CD14-positive monocyte (primary cell): ENCODE data around the gene CHRNA4. TPM values are rescaled to one million over a fixed set of nuclear protein-coding genes. Genes with fewer than 3 reads are reported as not detected.

Experiments used
- DNase-seq, 3 donors: peaks; one replicate each; pipeline ENCODE4 v3.0.0-alpha.2; 2011 to 2022
- H2AFZ ChIP-seq: 2 replicates; pipeline ENCODE4 v1.6.0; 2012; ENCODE audit warnings: mild to moderate bottlenecking, low read depth, low read length, inconsistent platforms; ENCODE audit not compliant: insufficient read depth, poor library complexity, severe bottlenecking
- H3K27ac ChIP-seq, 2 donors: 1 replicate in 1 of 2; 2 replicates in 1 of 2; pipeline ENCODE4 v1.5.1; 2012 to 2013; ENCODE audit warnings: low read length in 2 of 2, control low read depth in 1 of 2, inconsistent platforms in 1 of 2, low read depth in 1 of 2, mild to moderate bottlenecking in 1 of 2
- H3K27me3 ChIP-seq, 2 donors: one replicate each; pipeline versions ENCODE4 v1.6.0 to v1.6.1; 2011 to 2013; ENCODE audit warnings: low read length in 2 of 2; ENCODE audit not compliant: control insufficient read depth in 2 of 2, insufficient read depth in 2 of 2
- H3K36me3 ChIP-seq, 2 donors: replicated peaks in 1 of 2; 1 replicate in 1 of 2; 2 replicates in 1 of 2; pipeline versions ENCODE4 v1.5.1 to v1.6.1; 2012 to 2013; ENCODE audit warnings: low read length in 2 of 2, control low read depth in 1 of 2, inconsistent platforms in 1 of 2, mild to moderate bottlenecking in 1 of 2; ENCODE audit not compliant: insufficient read depth in 2 of 2, control insufficient read depth in 1 of 2
- H3K4me1 ChIP-seq, 2 donors: 1 replicate in 1 of 2; 2 replicates in 1 of 2; pipeline versions ENCODE4 v1.5.1 to v1.6.1; 2012 to 2013; ENCODE audit warnings: low read length in 2 of 2, control low read depth in 1 of 2, inconsistent platforms in 1 of 2, mild to moderate bottlenecking in 1 of 2, moderate library complexity in 1 of 2; ENCODE audit not compliant: insufficient read depth in 2 of 2, control insufficient read depth in 1 of 2
- H3K4me2 ChIP-seq: replicated peaks from 2 replicates; pipeline ENCODE3; 2012; ENCODE audit warnings: low read length, moderate library complexity, mild to moderate bottlenecking; ENCODE audit not compliant: poor library complexity, severe bottlenecking; ENCODE audit errors: extremely low read depth
- H3K4me3 ChIP-seq, 3 experiments: fragments of 200-600 bp in 1 of 3; sonication (generic) in 1 of 3; replicated peaks in 1 of 3; 1 replicate in 2 of 3; 2 replicates in 1 of 3; pipeline ENCODE4 v1.5.1; 2011 to 2013; ENCODE audit warnings: low read length in 3 of 3, mild to moderate bottlenecking in 3 of 3, control low read depth in 2 of 3, low read depth in 2 of 3, inconsistent platforms in 1 of 3, moderate library complexity in 1 of 3
- H3K79me2 ChIP-seq: 2 replicates; pipeline ENCODE4 v1.6.0; 2012; ENCODE audit warnings: mild to moderate bottlenecking, control low read depth, inconsistent platforms, low read length, moderate library complexity; ENCODE audit not compliant: insufficient read depth
- H3K9ac ChIP-seq: 2 replicates; pipeline ENCODE4 v1.6.0; 2017; ENCODE audit warnings: low read length, mild to moderate bottlenecking; ENCODE audit not compliant: insufficient read depth, poor library complexity, severe bottlenecking
- H3K9me3 ChIP-seq, 2 donors: replicated peaks in 1 of 2; 1 replicate in 1 of 2; 2 replicates in 1 of 2; pipeline versions ENCODE4 v1.5.1 to v1.6.1; 2012 to 2013; ENCODE audit warnings: low read length in 2 of 2, control low read depth in 1 of 2; ENCODE audit not compliant: control insufficient read depth in 1 of 2, insufficient read depth in 1 of 2
- H4K20me1 ChIP-seq: 2 replicates; pipeline ENCODE4 v1.6.0; 2012; ENCODE audit warnings: mild to moderate bottlenecking, low read length, control low read depth, moderate library complexity; ENCODE audit not compliant: insufficient read depth
- H3K27ac Mint-ChIP-seq, 7 donors: one replicate each; pipeline ENCODE4 v1.8.0; 2020; ENCODE audit warnings: mild to moderate bottlenecking in 7 of 7, mixed read lengths in 7 of 7, moderate library complexity in 6 of 7, inconsistent platforms in 2 of 7
- H3K27me3 Mint-ChIP-seq, 3 donors: one replicate each; pipeline ENCODE4 v1.8.0; 2021 to 2022; ENCODE audit warnings: low read depth in 3 of 3, mild to moderate bottlenecking in 3 of 3, mixed read lengths in 3 of 3, moderate library complexity in 3 of 3, inconsistent platforms in 1 of 3
- H3K36me3 Mint-ChIP-seq, 2 donors: one replicate each; pipeline ENCODE4 v1.8.0; 2020; ENCODE audit warnings: mixed read lengths in 2 of 2, inconsistent platforms in 1 of 2, mild to moderate bottlenecking in 1 of 2
- H3K4me1 Mint-ChIP-seq: one replicate; pipeline ENCODE4 v1.8.0; 2020; ENCODE audit warnings: mild to moderate bottlenecking, mixed read lengths
- H3K4me3 Mint-ChIP-seq, 2 donors: one replicate each; pipeline ENCODE4 v1.8.0; 2020; ENCODE audit warnings: mild to moderate bottlenecking in 2 of 2, mixed read lengths in 2 of 2, moderate library complexity in 1 of 2
- H3K9me3 Mint-ChIP-seq, 7 donors: one replicate each; pipeline ENCODE4 v1.8.0; 2020 to 2022; ENCODE audit warnings: mixed read lengths in 7 of 7, mild to moderate bottlenecking in 6 of 7, moderate library complexity in 6 of 7, inconsistent platforms in 2 of 7
- CTCF ChIP-seq: fragments of 200-600 bp; IDR thresholded peaks from one replicate; pipeline ENCODE4 v1.8.0; 2022; ENCODE audit warnings: antibody characterized with exemption, mild to moderate bottlenecking
- WGBS: methylation state at CpG from one replicate; pipeline ENCODE4 v1.1.5; 2013; ENCODE audit warnings: missing lambda C conversion rate; ENCODE audit not compliant: insufficient coverage; 5-methylcytosine and 5-hydroxymethylcytosine counted together
- intact Hi-C, 2 donors: fragments of 100-400 bp; cut with micrococcal nuclease; formaldehyde crosslinking; loops; one replicate each; pipeline versions ENCODE4 v1.15.0 to v1.15.1; 2023
- polyA plus RNA-seq, 3 donors: library from polyadenylated mRNA; depleted of rRNA in 1 of 3; unstranded in 2 of 3; stranded (reverse) in 1 of 3; fragments of 300-500 nt in 2 of 3; fragments of >200 nt in 1 of 3; fragmentation: Illumina TruSeq in 2 of 3; gene quantifications; 1 replicate in 2 of 3; 2 replicates in 1 of 3; pipeline ENCODE4 v1.2.3, GENCODE V29; 2012 to 2021

The CHRNA4 gene
- polyA plus RNA-seq, 3 donors = not detected

- Histone ChIP-seq H2AFZ (no peak overlapping the region), H3K27ac (no peak overlapping the region), H3K4me2 (no peak overlapping the region), H3K4me3 (no peak overlapping the region), H3K4me1 (no peaks in the 10 kb centered on the region), H3K9ac (no peak overlapping the region), H4K20me1 (no peaks in the 10 kb centered on the region), H3K9me3 (peaks cover 9 to 19% of the 10 kb centered on the region in 2 donors), H3K27me3 (no peaks in the 10 kb centered on the region), H3K79me2 (no peaks in the 10 kb centered on the region), H3K36me3 (no peaks in the 10 kb centered on the region)
- H3K27ac Mint-ChIP-seq = no peak overlapping the region
- no peak overlapping the region for H3K4me3 Mint-ChIP-seq
- no peak for DNase-seq
- H3K27me3 Mint-ChIP-seq = peaks cover 1 to 3% (median 3%) of the 10 kb centered on the region in 3 donors
- H3K9me3 Mint-ChIP-seq = peaks cover 5 to 20% (median 12%) of the 10 kb centered on the region in 7 donors
- H3K36me3 Mint-ChIP-seq = no peaks in the 10 kb centered on the region
- WGBS = 91% methylated on average over 35 of the region's 46 CpGs
- intact Hi-C loops = no loop called here
- TF ChIP-seq CTCF = no peak
- no peaks in the 10 kb centered on the region for H3K4me1 Mint-ChIP-seq
Measured at GRCh38 chr20:63347950-63348827, 13.0 kb downstream of the CHRNA4 start.

- intact Hi-C loops = no loop called here
- no peak overlapping the region for H3K4me2 ChIP-seq
- H3K4me1 ChIP-seq = no peaks in the 10 kb centered on the region
- no peak overlapping the region for H3K9ac ChIP-seq
- DNase-seq = no peak
- H2AFZ ChIP-seq = no peak overlapping the region
- H4K20me1 ChIP-seq = no peaks in the 10 kb centered on the region
- WGBS = 79% methylated on average over 33 of the region's 33 CpGs
- TF ChIP-seq CTCF = no peak
- H3K9me3 ChIP-seq = peaks cover 9 to 19% of the 10 kb centered on the region in 2 donors
- H3K4me3 ChIP-seq = no peak overlapping the region
- no peaks in the 10 kb centered on the region for H3K79me2 ChIP-seq
- H3K27ac ChIP-seq = no peak overlapping the region
- no peaks in the 10 kb centered on the region for H3K27me3 ChIP-seq
- Mint-ChIP-seq H3K4me3 (no peak overlapping the region), H3K9me3 (peaks cover 5 to 18% (median 13%) of the 10 kb centered on the region in 7 donors), H3K36me3 (no peaks in the 10 kb centered on the region), H3K4me1 (no peaks in the 10 kb centered on the region), H3K27me3 (peaks cover 1 to 7% (median 3%) of the 10 kb centered on the region in 3 donors), H3K27ac (no peak overlapping the region)
- no peaks in the 10 kb centered on the region for H3K36me3 ChIP-seq
Measured at GRCh38 chr20:63347081-63347741, 13.9 kb downstream of the CHRNA4 start.
